DND-41 (cell line): Measurements from ENCODE around the gene RUNX3.

Source experiments
- ATAC-seq: fragments of 200-7000 bp; cut with Tn5 transposase; 3 replicates; pipeline ENCODE4 v1.9.1; 2021; ENCODE audit warnings: low read depth; ENCODE audit not compliant: insufficient read depth
- DNase-seq: peaks from one replicate; pipeline ENCODE4 v3.0.0-alpha.2; 2020
- H2AFZ ChIP-seq: 2 replicates; pipeline ENCODE4 v1.6.0; 2012; ENCODE audit warnings: low read depth, low read length
- H3K27ac ChIP-seq: 2 replicates; pipeline ENCODE4 v1.5.1; 2012; ENCODE audit warnings: low read length, inconsistent platforms
- H3K27me3 ChIP-seq: fragments of 200-600 bp; sonication (generic); 2 replicates; pipeline ENCODE4 v1.6.0; 2012; ENCODE audit warnings: low read length, mild to moderate bottlenecking, inconsistent platforms; ENCODE audit not compliant: insufficient read depth, poor library complexity
- H3K36me3 ChIP-seq: 2 replicates; pipeline ENCODE4 v1.5.1; 2012; ENCODE audit warnings: low read length, inconsistent platforms; ENCODE audit not compliant: insufficient read depth
- H3K4me1 ChIP-seq: 2 replicates; pipeline ENCODE4 v1.5.1; 2012; ENCODE audit warnings: mild to moderate bottlenecking, low read length; ENCODE audit not compliant: insufficient read depth
- H3K4me2 ChIP-seq: 2 replicates; pipeline ENCODE4 v1.6.0; 2012; ENCODE audit warnings: mild to moderate bottlenecking, moderate library complexity, low read length, inconsistent platforms; ENCODE audit not compliant: insufficient read depth
- H3K4me3 ChIP-seq, 2 experiments: fragments of 200-600 bp in 1 of 2; shearing (Covaris generic) in 1 of 2; 2 replicates each; pipeline ENCODE4 v1.5.1; 2012 to 2016; ENCODE audit warnings: inconsistent platforms in 2 of 2, low read length in 2 of 2, mild to moderate bottlenecking in 2 of 2, low read depth in 1 of 2, moderate library complexity in 1 of 2
- H3K79me2 ChIP-seq: 2 replicates; pipeline ENCODE4 v1.6.0; 2012; ENCODE audit warnings: low read length, inconsistent platforms; ENCODE audit not compliant: insufficient read depth
- H3K9ac ChIP-seq: 2 replicates; pipeline ENCODE4 v1.6.0; 2012; ENCODE audit warnings: low read depth, mild to moderate bottlenecking, inconsistent platforms, low read length, moderate library complexity
- H3K9me3 ChIP-seq: 2 replicates; pipeline ENCODE4 v1.5.1; 2012; ENCODE audit warnings: low read length, moderate library complexity, mild to moderate bottlenecking, inconsistent platforms; ENCODE audit not compliant: insufficient read depth, severe bottlenecking
- H4K20me1 ChIP-seq: 2 replicates; pipeline ENCODE4 v1.6.0; 2012; ENCODE audit warnings: low read length; ENCODE audit not compliant: insufficient read depth
- CTCF ChIP-seq: IDR thresholded peaks from 2 replicates; pipeline ENCODE4 v1.5.1; 2012; ENCODE audit warnings: borderline replicate concordance, low read length, moderate library complexity, mild to moderate bottlenecking; ENCODE audit not compliant: poor library complexity, severe bottlenecking; ENCODE audit errors: extremely low read depth
- EZH2 ChIP-seq: IDR thresholded peaks from 3 replicates; pipeline ENCODE4 v1.6.1; 2012; ENCODE audit warnings: borderline replicate concordance, low read depth, mild to moderate bottlenecking, moderate library complexity, low read length, inconsistent platforms; ENCODE audit not compliant: severe bottlenecking

The RUNX3 gene

GRCh38 chr1:24868016-24868875 lies 61.8 kb downstream of the RUNX3 start:
- no peaks in the 10 kb centered on the region for H3K4me1 ChIP-seq
- no peak for TF ChIP-seq CTCF
- TF ChIP-seq EZH2: no peak
- H3K36me3 ChIP-seq: no peaks in the 10 kb centered on the region
- H3K27me3 ChIP-seq: peaks cover 7% of the 10 kb centered on the region
- H2AFZ ChIP-seq: no peak overlapping the region
- no peak overlapping the region for H3K4me3 ChIP-seq
- no peak for ATAC-seq
- H3K4me2 ChIP-seq: no peak overlapping the region
- H3K9ac ChIP-seq: no peak overlapping the region
- DNase-seq: no peak
- no peak overlapping the region for H3K27ac ChIP-seq
- H3K79me2 ChIP-seq: no peaks in the 10 kb centered on the region
- no peaks in the 10 kb centered on the region for H3K9me3 ChIP-seq
- H4K20me1 ChIP-seq: peaks cover 3% of the 10 kb centered on the region; the same call in 1 of the 2 replicates

GRCh38 chr1:24867084-24867870 lies 62.8 kb downstream of the RUNX3 start:
- no peak for ATAC-seq
- no peak overlapping the region for H3K27ac ChIP-seq
- DNase-seq: no peak
- H3K27me3 ChIP-seq: peaks cover 7% of the 10 kb centered on the region
- no peaks in the 10 kb centered on the region for H3K4me1 ChIP-seq
- H4K20me1 ChIP-seq: 0 out of 2 replicates have a peak, but pooled peaks cover 3% of the 10 kb centered on the region
- no peaks in the 10 kb centered on the region for H3K9me3 ChIP-seq
- no peak overlapping the region for H3K4me3 ChIP-seq
- no peaks in the 10 kb centered on the region for H3K79me2 ChIP-seq
- TF ChIP-seq CTCF (no peak), EZH2 (no peak)
- no peak overlapping the region for H3K9ac ChIP-seq
- H2AFZ ChIP-seq: no peak overlapping the region
- no peak overlapping the region for H3K4me2 ChIP-seq
- H3K36me3 ChIP-seq: no peaks in the 10 kb centered on the region

- no peaks in the 10 kb centered on the region for H3K79me2 ChIP-seq
- no peak overlapping the region for H3K4me3 ChIP-seq
- H3K27ac ChIP-seq: no peak overlapping the region
- no peak for DNase-seq
- no peak for ATAC-seq
- 0 out of 2 replicates have a peak, but pooled peaks cover 3% of the 10 kb centered on the region for H4K20me1 ChIP-seq
- no peak for TF ChIP-seq EZH2
- TF ChIP-seq CTCF: no peak
- no peaks in the 10 kb centered on the region for H3K4me1 ChIP-seq
- no peak overlapping the region for H3K4me2 ChIP-seq
- no peaks in the 10 kb centered on the region for H3K36me3 ChIP-seq
- H2AFZ ChIP-seq: no peak overlapping the region
- H3K9ac ChIP-seq: no peak overlapping the region
- H3K27me3 ChIP-seq: peaks cover 7% of the 10 kb centered on the region
- H3K9me3 ChIP-seq: no peaks in the 10 kb centered on the region
These were observed 63.6 kb downstream of the RUNX3 start for GRCh38 chr1:24866211-24867083.
